Neutrophil (primary cell): ENCODE data around the gene UTP18.

Experiments
- H3K27ac ChIP-seq: fragments of 200-600 bp; sonication (generic); 2 replicates; pipeline ENCODE4 v1.5.1; 2016; ENCODE audit warnings: mild to moderate bottlenecking, moderate library complexity
- H3K27me3 ChIP-seq: fragments of 200-600 bp; sonication (generic); 2 replicates; pipeline ENCODE4 v1.6.0; 2016; ENCODE audit warnings: mild to moderate bottlenecking
- H3K36me3 ChIP-seq: fragments of 200-600 bp; sonication (generic); 2 replicates; pipeline ENCODE4 v1.5.1; 2017
- H3K4me1 ChIP-seq, 2 experiments: fragments of 200-600 bp in 1 of 2; sonication (generic) in 1 of 2; 1 replicate in 1 of 2; 2 replicates in 1 of 2; pipeline versions ENCODE4 v1.5.1 to v1.6.1; 2013 to 2016; ENCODE audit warnings: low read depth in 1 of 2, low read length in 1 of 2, mild to moderate bottlenecking in 1 of 2, moderate library complexity in 1 of 2; ENCODE audit not compliant: control insufficient read depth in 1 of 2, insufficient read depth in 1 of 2
- H3K4me3 ChIP-seq, 2 experiments: fragments of 200-600 bp in 1 of 2; sonication (generic) in 1 of 2; 1 replicate in 1 of 2; 2 replicates in 1 of 2; pipeline ENCODE4 v1.5.1; 2013 to 2016; ENCODE audit warnings: low read depth in 1 of 2, low read length in 1 of 2, mild to moderate bottlenecking in 1 of 2, moderate library complexity in 1 of 2
- H3K9me3 ChIP-seq: fragments of 200-600 bp; sonication (generic); 2 replicates; pipeline ENCODE4 v1.5.1; 2016
- CTCF ChIP-seq: fragments of 200-600 bp; sonication (generic); IDR thresholded peaks from 2 replicates; pipeline ENCODE4 v1.5.1; 2016; ENCODE audit warnings: antibody characterized with exemption

The UTP18 gene

DNA sequence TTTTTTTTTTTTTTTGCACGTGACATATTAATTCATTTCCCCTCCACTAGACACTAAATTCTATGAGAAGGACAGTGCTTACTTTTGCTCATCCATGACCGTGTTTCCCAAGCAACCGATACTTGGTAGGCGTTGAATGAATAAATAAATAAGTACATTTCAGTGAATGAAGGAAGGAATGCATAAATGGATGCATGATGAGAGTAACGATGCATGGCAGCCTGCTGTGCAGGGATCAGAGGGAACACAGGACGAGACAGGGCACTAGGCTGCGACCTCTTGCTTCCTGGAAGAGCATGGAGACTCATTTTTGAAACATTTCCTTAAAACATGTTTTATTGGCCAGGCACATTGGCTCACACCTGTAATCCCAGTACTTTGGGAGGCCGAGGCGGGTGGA, 84.2 kb downstream of the UTP18 start:
- Histone ChIP-seq H3K4me1 (no peaks in the 10 kb centered on the region), H3K36me3 (no peaks in the 10 kb centered on the region), H3K27ac (no peak overlapping the region), H3K4me3 (no peak overlapping the region), H3K27me3 (peaks cover 49% of the 10 kb centered on the region), H3K9me3 (no peaks in the 10 kb centered on the region)
- TF ChIP-seq CTCF = no peak

GRCh38 chr17:51346218-51346982, 86.1 kb downstream of the UTP18 start:
- Histone ChIP-seq H3K4me1 (no peaks in the 10 kb centered on the region), H3K36me3 (no peaks in the 10 kb centered on the region), H3K27me3 (peaks cover 59% of the 10 kb centered on the region), H3K4me3 (no peak overlapping the region), H3K27ac (no peak overlapping the region), H3K9me3 (no peaks in the 10 kb centered on the region)
- TF ChIP-seq CTCF = no peak
